ENCODE measurements around the gene PHAF1. TPM values are rescaled to one million over a fixed set of nuclear protein-coding genes. Genes with fewer than 3 reads are reported as not detected.

The PHAF1 gene
- total and polyA plus RNA-seq, 9 of the 15 experiments (the other 6 are each of a cell fraction or from before 2014, with no cell fraction given): 5.1 to 25.4 (median 13.8) TPM

- no peak for TF ChIP-seq NR2C2 (CRISPR knock-in tag; IDR thresholded peaks at IDR 0.05)
- TF ChIP-seq NR2C2 (tag; IDR thresholded peaks at IDR 0.05): no peak
- TF ChIP-seq FOS (IDR thresholded peaks at IDR 0.05; ENCODE audit: extremely low read depth, insufficient read length): no peak
- TF ChIP-seq PHB2 (IDR thresholded peaks at IDR 0.05; ENCODE audit: low read depth): no peak
- 0 out of 2 replicates have a peak, but pooled peaks have one; percentile 15 for TF ChIP-seq HDAC2 (IDR thresholded peaks at IDR 0.05)
- TF ChIP-seq, protein P1, sequence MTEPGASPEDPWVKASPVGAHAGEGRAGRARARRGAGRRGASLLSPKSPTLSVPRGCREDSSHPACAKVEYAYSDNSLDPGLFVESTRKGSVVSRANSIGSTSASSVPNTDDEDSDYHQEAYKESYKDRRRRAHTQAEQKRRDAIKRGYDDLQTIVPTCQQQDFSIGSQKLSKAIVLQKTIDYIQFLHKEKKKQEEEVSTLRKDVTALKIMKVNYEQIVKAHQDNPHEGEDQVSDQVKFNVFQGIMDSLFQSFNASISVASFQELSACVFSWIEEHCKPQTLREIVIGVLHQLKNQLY (CRISPR knock-in tag; conservative IDR thresholded peaks at IDR 0.05): no peak
- no peak for TF ChIP-seq RBM14 (IDR thresholded peaks at IDR 0.05; ENCODE audit: borderline replicate concordance, insufficient read depth, low read depth, low read length)
- no peak for TF ChIP-seq ZSCAN29 (IDR thresholded peaks at IDR 0.05)
- no peak for TF ChIP-seq MCM3 (IDR thresholded peaks at IDR 0.05)
- TF ChIP-seq THRA (IDR thresholded peaks at IDR 0.05): no peak
- TF ChIP-seq, protein P2, sequence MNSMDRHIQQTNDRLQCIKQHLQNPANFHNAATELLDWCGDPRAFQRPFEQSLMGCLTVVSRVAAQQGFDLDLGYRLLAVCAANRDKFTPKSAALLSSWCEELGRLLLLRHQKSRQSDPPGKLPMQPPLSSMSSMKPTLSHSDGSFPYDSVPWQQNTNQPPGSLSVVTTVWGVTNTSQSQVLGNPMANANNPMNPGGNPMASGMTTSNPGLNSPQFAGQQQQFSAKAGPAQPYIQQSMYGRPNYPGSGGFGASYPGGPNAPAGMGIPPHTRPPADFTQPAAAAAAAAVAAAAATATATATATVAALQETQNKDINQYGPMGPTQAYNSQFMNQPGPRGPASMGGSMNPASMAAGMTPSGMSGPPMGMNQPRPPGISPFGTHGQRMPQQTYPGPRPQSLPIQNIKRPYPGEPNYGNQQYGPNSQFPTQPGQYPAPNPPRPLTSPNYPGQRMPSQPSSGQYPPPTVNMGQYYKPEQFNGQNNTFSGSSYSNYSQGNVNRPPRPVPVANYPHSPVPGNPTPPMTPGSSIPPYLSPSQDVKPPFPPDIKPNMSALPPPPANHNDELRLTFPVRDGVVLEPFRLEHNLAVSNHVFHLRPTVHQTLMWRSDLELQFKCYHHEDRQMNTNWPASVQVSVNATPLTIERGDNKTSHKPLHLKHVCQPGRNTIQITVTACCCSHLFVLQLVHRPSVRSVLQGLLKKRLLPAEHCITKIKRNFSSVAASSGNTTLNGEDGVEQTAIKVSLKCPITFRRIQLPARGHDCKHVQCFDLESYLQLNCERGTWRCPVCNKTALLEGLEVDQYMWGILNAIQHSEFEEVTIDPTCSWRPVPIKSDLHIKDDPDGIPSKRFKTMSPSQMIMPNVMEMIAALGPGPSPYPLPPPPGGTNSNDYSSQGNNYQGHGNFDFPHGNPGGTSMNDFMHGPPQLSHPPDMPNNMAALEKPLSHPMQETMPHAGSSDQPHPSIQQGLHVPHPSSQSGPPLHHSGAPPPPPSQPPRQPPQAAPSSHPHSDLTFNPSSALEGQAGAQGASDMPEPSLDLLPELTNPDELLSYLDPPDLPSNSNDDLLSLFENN (IDR thresholded peaks at IDR 0.05; ENCODE audit: low read depth in 2 of 2, low read length in 2 of 2): no peak
- TF ChIP-seq TEAD4 (IDR thresholded peaks at IDR 0.05; ENCODE audit: low read length): no peak
- no peak for TF ChIP-seq TEAD4 (CRISPR knock-in tag; IDR thresholded peaks at IDR 0.05; ENCODE audit: borderline replicate concordance)
- no peak for TF ChIP-seq ZNF512 (tag; IDR thresholded peaks at IDR 0.05)
- TF ChIP-seq TGIF2 (CRISPR knock-in tag; IDR thresholded peaks at IDR 0.05): no peak
- no peak for TF ChIP-seq RFX5 (IDR thresholded peaks at IDR 0.05; ENCODE audit: low read depth, low read length)
- no peak for TF ChIP-seq HEY1 (CRISPR knock-in tag; IDR thresholded peaks at IDR 0.05; ENCODE audit: borderline replicate concordance)
- no peak for TF ChIP-seq FOXA3 (CRISPR knock-in tag; conservative IDR thresholded peaks at IDR 0.05 in 1 of 2, IDR thresholded peaks at IDR 0.05 in 1 of 2)
- TF ChIP-seq HOXB6 (CRISPR knock-in tag; IDR thresholded peaks at IDR 0.05; ENCODE audit: borderline replicate concordance): no peak
- TF ChIP-seq KLF13 (tag; IDR thresholded peaks at IDR 0.05; ENCODE audit: borderline replicate concordance, low read depth): no peak
- TF ChIP-seq ZBTB7A (IDR thresholded peaks at IDR 0.05; ENCODE audit: borderline replicate concordance, control insufficient read depth, low read depth, low read length): peak; percentile 96; the same call in 1 of the 2 replicates
- no peak for TF ChIP-seq ZFP30 (CRISPR knock-in tag; IDR thresholded peaks at IDR 0.05; ENCODE audit: borderline replicate concordance)
- no peak for TF ChIP-seq ZNF282 (CRISPR knock-in tag; IDR thresholded peaks at IDR 0.05)
Measured at GRCh38 chr16:67169642-67170167, 60.0 kb downstream of the PHAF1 start (continued).

Measured in K562 (cell line).